Left hindlimb (tissue), 1 donor: Measurements from ENCODE around the gene MYCBPAP.
A peak's percentile ranks its signal among the peaks of the same experiment; 100 is the strongest.

Experiments used
- DNase-seq: peaks from one replicate; pipeline ENCODE4 v3.0.0-alpha.2; 2018

The MYCBPAP gene

DNA sequence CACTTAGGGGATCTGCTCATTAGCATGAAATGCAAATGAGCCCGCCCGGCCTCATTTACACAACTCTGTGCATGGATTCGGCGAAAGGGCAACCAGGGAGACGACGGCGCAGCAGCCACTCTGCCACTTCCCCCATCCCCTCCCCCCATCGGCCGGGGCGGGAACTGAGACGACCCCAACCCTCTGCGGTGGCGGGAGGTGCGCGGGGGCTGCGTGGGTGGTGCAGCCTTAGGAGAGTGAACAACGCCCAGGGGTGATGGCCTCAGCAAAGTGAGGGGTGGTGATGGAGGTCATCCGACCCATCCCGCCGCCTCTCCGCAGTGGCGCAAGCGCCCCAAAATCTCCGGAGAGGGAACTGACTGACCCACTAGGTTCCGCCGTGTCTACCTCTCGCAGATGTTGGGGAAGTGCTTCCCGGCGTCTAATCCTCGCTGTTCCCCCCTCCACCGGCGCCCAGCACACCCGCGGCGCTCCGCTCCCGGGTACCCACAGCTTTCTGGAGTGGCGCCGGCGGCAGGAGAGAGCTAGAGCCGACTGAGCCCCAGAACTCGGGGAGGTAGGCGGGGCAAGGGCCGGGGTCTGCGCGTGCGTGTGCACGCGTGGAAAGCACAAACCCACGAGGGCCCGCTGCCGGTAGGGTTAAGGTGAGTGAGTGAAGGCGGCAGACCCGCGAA, 50.8 kb downstream of the MYCBPAP start:
- DNase-seq, result peak; percentile 48

GRCh38 chr17:50559674-50560184, 51.5 kb downstream of the MYCBPAP start:
- DNase-seq, result peak; percentile 85

DNA sequence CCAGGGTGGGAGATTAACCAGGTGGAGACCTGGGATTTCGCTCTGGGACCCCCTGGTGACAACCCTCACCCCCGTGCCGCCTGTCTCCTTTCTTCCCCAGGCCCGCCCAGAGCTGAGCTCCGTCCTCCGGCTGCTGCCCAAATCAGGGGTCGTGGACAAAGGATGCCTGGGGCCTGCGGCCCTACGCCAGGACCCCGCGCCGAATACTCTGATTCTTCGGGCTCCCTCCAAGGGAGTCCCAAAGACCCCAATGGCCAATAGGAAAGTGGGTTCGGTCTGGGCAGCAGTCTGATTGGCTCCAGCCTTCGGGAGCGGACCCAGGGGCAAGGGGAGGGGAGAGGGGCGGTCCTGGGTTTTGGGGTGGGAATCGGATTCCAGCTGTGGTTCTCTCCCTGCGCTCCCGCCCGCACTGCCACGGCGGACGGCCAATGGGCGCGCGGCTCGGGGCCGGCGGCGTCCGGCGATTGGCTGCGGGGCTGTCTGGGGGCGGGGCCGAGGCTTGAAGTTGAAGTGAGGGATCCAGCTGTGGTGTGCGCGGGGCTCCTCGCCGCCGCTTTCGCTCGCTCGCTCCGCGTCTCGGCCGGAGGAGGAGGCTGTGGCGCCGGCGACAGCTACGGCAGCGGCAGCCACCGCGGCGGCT, 52.1 kb downstream of the MYCBPAP start, which contains the start of gene CACNA1G:
Gene CACNA1G (plus strand): TSS at position 531 of the 640 bp plus-strand sequence. CDS start 745 bp downstream, outside the sequence.
- peak; percentile 99 for DNase-seq

DNA sequence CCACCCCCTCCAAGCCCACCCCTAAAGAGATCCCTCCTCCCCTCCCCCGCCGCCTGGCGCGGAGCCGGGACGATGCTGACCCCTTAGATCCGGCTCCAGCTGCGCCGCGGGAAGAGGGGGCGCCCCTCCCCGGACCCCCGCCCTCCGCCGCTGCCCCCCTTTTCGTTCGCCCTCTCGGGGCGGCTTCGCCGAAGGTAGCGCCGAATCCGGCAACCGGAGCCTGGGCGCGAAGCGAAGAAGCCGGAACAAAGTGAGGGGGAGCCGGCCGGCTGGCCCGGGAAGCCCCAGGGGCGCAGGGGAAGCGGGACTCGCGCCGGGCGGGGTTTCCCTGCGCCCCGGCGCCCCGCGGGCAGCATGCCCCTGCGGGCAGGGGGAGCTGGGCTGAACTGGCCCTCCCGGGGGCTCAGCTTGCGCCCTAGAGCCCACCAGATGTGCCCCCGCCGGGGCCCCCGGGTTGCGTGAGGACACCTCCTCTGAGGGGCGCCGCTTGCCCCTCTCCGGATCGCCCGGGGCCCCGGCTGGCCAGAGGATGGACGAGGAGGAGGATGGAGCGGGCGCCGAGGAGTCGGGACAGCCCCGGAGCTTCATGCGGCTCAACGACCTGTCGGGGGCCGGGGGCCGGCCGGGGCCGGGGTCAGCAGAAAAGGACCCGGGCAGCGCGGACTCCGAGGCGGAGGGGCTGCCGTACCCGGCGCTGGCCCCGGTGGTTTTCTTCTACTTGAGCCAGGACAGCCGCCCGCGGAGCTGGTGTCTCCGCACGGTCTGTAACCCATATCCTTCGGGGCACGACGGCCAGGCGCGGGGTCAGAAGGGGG, 52.9 kb downstream of the MYCBPAP start:
- no peak for DNase-seq

DNA sequence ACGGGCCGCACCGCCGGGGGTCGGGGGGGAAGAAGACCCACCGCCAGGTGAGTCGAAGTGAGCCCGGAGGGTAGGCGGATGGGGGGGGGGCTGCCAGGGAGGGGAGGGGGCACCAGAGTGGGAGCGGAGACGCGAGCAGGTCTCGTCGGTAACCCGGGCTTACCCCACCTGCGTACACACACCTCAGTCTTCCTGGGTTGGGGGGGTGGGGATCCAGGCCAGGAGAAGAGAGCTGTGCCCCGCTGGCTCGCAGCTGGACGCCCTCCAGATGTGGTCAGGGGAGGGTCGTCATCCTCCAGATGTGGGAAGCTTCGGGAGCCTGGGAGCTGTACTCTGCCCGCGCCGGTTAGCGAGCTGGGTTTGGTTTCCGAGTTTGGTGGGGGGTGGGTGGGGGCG, 53.5 kb downstream of the MYCBPAP start:
- DNase-seq, result no peak

- no peak for DNase-seq
Observed at GRCh38 chr17:50562242-50563091, 54.2 kb downstream of the MYCBPAP start.

DNA sequence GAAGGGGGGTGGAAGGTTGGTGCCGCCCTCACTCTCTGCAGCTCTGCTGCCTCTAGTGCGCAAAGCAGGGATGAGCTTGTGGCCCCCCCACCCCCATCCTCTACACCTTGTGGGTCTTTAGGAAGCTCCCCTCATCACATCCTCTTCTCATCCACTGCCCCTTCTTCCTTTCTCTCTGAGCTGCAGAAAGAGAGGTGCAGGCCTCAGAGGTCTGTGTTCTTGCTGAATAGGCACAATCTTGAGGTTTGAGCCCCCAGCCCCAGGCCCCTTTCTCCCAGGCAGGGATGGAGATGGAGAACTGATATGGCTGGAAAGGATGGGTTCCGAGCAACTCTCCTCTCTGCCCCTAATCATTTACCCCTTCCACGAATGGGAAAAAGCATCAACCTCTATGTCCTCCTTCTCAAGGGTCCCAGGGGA, 54.9 kb downstream of the MYCBPAP start:
- DNase-seq, result no peak

GRCh38 chr17:50564916-50565315, 56.7 kb downstream of the MYCBPAP start:
- peak; percentile 95 for DNase-seq

DNA sequence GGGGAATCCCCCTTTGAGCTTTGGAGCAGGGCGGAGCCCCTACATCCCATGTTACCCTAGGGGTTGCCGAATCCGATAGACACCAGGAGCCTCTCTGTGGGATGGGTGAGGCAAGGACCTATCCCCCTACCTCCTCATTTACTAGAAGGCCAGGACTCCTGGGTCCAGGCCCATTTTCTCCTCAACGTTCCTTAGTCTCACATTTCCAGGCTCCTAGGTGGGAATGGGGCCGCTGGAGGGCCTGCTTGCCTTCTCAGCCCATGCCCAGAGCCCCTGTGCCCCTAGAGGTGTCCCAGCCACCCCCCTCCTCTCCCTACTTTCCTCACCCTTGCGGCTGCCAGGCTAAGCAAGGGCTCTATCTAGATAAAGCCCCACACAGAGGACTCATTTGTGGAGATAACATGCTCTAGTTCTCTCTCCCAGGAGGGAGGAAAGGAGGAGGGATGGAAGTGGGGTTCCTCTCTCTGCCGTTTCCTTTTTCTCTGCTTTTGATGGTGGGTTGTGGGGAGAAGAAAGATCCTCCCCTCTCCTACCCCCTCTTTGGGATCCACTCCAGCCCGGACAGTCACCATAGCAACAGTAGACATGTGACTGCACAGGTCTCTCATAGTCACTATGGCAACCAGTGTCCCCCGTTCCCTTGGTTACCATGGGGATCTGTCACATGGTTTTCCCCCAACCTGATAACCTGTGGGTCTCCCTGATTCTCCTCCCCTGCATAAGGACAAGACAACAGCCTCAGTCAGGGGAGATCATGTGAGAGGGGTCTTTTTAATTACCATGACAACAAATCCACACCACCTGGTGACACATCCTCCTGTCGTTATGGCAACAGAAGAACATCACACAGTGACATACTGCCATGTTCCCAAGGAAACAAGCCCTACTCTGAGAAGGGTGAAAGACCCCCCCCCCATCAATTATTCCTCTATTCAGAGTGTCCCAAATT, 57.4 kb downstream of the MYCBPAP start:
- peak; percentile 64 for DNase-seq

DNA sequence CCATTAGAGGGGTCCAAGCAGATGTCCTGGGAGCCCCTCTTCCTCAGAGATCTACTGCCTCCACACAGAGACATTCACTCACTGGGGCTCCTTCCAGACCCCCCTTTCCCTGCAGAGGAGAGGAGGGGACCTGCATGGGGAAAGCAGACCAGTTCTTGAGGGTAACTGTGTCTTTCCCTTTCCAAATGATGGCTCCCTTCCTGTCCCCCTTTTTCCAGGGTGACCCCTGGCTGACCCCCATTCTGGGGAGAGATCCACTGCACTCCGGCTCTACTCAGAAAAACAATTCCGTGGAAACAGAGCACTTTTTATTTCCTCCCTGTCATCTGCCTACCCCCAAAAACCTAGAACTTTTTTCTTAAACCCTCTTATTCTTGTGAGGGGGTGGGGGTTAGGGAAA, 58.6 kb downstream of the MYCBPAP start:
- DNase-seq, result no peak

DNA sequence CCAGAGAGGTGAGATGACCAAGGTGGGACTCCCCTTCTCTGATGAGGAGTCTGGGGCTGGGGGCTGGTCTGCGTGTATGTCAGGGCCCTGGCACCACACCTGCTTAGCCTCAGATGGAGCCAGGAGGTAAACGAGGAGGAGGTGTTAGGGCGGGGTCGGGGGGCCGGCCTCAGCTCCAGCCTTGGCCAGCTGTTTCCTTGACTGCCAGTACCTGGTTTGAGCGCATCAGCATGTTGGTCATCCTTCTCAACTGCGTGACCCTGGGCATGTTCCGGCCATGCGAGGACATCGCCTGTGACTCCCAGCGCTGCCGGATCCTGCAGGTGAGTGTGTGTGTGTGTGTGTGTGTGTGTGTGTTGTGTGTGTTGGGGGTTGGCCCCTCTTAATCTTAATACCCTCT, 60.4 kb downstream of the MYCBPAP start:
- DNase-seq, result no peak

DNA sequence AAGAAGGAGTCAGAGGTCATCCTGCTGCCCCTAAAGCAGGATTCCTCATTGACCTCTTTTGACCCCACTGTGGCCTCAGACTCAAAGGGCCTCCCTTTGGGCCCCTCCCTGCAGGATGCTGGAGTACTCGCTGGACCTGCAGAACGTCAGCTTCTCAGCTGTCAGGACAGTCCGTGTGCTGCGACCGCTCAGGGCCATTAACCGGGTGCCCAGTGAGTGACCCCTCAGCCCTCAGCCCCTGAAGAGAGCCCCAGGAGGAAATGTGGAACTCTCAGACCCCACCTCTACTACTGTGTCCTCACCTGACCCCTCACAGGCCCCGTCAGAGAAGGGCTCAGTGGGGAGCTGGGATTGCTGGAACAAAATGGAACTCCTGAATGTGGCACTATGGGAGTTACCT, 61.4 kb downstream of the MYCBPAP start:
- no peak for DNase-seq

GRCh38 chr17:50570032-50570431, 61.8 kb downstream of the MYCBPAP start:
- DNase-seq, result no peak

DNA sequence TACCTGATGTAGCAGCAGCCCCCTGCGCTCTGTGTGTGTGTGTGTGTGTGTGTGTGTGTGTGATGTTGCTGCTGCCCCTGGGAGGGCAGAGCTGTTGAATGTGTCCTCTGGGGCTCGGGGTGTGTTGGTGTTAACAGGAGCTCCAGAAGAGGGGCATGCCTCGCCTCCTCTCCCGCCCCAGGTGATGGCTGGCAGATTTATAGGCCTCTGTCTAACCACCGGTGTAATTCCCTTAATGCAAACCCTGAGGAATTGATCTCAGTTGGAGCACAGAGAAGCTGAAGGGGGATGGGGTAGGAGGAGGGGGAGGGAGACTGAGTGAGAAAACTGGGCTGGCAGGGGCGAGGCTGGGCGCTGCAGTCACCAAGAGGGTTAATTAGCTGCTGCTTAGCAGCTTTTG, 62.3 kb downstream of the MYCBPAP start:
- DNase-seq, result no peak

DNA sequence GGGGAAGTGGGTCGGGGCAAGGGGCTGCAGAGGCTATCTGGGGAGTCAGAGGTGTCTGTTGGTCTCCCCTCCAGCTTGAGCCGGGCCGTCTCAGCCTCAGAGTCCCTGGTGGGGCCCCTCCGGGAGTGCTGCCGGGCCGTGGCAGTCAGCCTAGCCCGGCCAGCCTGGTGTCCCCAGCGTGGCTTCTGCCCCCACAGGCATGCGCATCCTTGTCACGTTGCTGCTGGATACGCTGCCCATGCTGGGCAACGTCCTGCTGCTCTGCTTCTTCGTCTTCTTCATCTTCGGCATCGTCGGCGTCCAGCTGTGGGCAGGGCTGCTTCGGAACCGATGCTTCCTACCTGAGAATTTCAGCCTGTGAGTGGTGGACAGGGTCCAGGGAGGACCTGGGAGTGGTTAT, 63.4 kb downstream of the MYCBPAP start:
- no peak for DNase-seq

- DNase-seq, result no peak
Observed at GRCh38 chr17:50572541-50572940, 64.3 kb downstream of the MYCBPAP start.

GRCh38 chr17:50573866-50574611, 65.8 kb downstream of the MYCBPAP start:
- DNase-seq, result no peak

DNA sequence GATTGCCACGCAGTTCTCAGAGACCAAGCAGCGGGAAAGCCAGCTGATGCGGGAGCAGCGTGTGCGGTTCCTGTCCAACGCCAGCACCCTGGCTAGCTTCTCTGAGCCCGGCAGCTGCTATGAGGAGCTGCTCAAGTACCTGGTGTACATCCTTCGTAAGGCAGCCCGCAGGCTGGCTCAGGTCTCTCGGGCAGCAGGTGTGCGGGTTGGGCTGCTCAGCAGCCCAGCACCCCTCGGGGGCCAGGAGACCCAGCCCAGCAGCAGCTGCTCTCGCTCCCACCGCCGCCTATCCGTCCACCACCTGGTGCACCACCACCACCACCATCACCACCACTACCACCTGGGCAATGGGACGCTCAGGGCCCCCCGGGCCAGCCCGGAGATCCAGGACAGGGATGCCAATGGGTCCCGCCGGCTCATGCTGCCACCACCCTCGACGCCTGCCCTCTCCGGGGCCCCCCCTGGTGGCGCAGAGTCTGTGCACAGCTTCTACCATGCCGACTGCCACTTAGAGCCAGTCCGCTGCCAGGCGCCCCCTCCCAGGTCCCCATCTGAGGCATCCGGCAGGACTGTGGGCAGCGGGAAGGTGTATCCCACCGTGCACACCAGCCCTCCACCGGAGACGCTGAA, 67.5 kb downstream of the MYCBPAP start:
- DNase-seq, result no peak

DNA sequence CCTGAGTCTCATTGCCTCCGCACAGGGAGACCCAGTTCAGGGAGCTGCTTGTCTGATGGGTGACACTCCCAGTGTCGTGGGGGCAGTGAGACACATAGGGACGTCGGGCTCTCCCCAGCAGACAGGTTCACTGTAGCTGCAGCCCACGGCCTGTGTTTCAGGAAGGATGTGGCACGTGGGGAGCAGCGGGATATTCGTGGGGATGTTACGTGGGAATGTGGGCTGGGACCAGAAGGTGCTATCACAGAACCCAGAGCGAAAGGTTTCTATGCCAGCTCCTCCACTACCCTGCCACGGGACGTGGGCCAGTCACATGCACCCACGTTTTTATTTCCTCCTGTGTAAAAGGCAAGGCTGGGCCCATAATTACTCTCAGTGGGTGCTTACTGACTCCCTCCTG, 68.6 kb downstream of the MYCBPAP start:
- no peak for DNase-seq

DNA sequence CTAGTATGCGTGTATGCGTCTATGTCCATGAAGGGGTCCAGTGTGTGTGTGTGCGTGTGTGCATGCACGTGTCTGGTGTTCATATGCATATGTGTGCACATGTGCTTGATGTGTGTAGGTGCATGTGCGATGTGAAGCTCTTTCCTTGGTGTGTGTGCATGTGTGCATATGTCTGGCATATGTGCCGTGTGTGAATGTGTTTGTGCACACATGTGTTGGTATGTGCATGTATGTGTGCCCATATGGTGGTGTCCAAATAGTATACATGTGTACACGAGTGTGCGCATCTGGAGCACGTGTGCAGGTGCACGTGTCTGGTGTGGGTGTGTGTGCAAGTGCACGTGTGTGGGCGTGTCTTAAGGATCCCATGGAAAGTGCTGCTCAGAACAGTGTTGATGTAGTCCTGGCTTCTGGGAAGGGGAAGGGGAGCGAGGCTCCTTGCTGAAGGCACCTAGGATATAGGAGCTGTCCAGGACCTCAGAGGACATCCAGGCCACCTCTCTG, 69.3 kb downstream of the MYCBPAP start:
- DNase-seq, result no peak
